Psoas muscle (tissue), 8 donors: Measurements from ENCODE around the gene ARHGAP11B. TPM values are rescaled to one million over a fixed set of nuclear protein-coding genes. Genes with fewer than 3 reads are reported as not detected.
A peak's percentile ranks its signal among the peaks of the same experiment; 100 is the strongest.
"Not testable (repeated sequence)": the region's sequence is repeated elsewhere in the genome, so short reads cannot be mapped to it uniquely, and the experiment has no call there.

Experiments used
- ATAC-seq, 4 donors: fragments of 200-7000 bp; cut with Tn5 transposase; one replicate each; pipeline ENCODE4 v1.9.1; 2020; ENCODE audit warnings: moderate library complexity in 3 of 4, mild to moderate bottlenecking in 2 of 4
- DNase-seq, 2 donors: peaks; one replicate each; pipeline ENCODE4 v3.0.0-alpha.2; 2020
- H3K27ac ChIP-seq: fragments of 200-600 bp; one replicate; pipeline ENCODE4 v1.8.0; 2022
- H3K27me3 ChIP-seq, 3 donors: fragments of 200-600 bp in 1 of 3; one replicate each; pipeline versions ENCODE4 v1.6.1 to v1.8.0; 2013 to 2022; ENCODE audit warnings: low read length in 2 of 3, mild to moderate bottlenecking in 2 of 3, moderate library complexity in 1 of 3; ENCODE audit not compliant: insufficient read depth in 3 of 3
- H3K36me3 ChIP-seq, 2 donors: fragments of 200-600 bp in 1 of 2; one replicate each; pipeline versions ENCODE4 v1.6.1 to v1.8.0; 2013 to 2022; ENCODE audit warnings: low read depth in 1 of 2, mild to moderate bottlenecking in 1 of 2, moderate library complexity in 1 of 2; ENCODE audit not compliant: insufficient read depth in 1 of 2
- H3K4me1 ChIP-seq: fragments of 200-600 bp; one replicate; pipeline ENCODE4 v1.8.0; 2022
- H3K4me3 ChIP-seq: fragments of 200-600 bp; one replicate; pipeline ENCODE4 v1.8.0; 2022; ENCODE audit warnings: mild to moderate bottlenecking
- H3K9me3 ChIP-seq: fragments of 200-600 bp; one replicate; pipeline ENCODE4 v1.8.0; 2022
- WGBS, 3 donors: extraction: QIAGEN DNeasy Blood & Tissue Kit; methylation state at CpG; one replicate each; pipeline versions ENCODE4 v1.1.6 to v1.1.7; 2013; 5-methylcytosine and 5-hydroxymethylcytosine counted together
- intact Hi-C, 2 donors: fragments of 100-400 bp; cut with DNase I; formaldehyde crosslinking; loops; one replicate each; pipeline versions ENCODE4 v1.11.0 to v1.14.2; 2022
- polyA plus RNA-seq, 3 donors: library from polyadenylated mRNA; stranded (reverse); fragments of 200-250 nt; gene quantifications; one replicate each; pipeline ENCODE4 v1.2.3, GENCODE V29; 2013
- total RNA-seq, 4 donors: library from RNA; stranded (reverse); fragmentation: NEBNext Ultra II Directional in 2 of 4; extraction: Animal tissue kit (Norgen Biotek cat#: 25700) in 2 of 4; gene quantifications; one replicate each; pipeline versions ENCODE4 v1.2.1 to v1.2.4, GENCODE V29; 2021 to 2023
- TF ChIP-seq, protein P1 (sequence below): fragments of 200-600 bp; IDR thresholded peaks from one replicate; pipeline ENCODE4 v1.8.0; 2022; ENCODE audit warnings: antibody characterized with exemption
- donor health status: healthy with polysubstance abuse.
- donor health status: DM: no; HTN: no; CAD: no; lungs with moderate emphysema.
- donor health status: Bipolar disorder and iron deficiency.
- donor health status: healthy.
- donor health status: DM: yes; HTN: yes; CAD: no.
- donor health status: DM: no; HTN: no; CAD: no.
- donor health status: DM: no; HTN: no; CAD: no.
- donor health status: DM: yes; HTN: yes; CAD: no.

The ARHGAP11B gene

DNA sequence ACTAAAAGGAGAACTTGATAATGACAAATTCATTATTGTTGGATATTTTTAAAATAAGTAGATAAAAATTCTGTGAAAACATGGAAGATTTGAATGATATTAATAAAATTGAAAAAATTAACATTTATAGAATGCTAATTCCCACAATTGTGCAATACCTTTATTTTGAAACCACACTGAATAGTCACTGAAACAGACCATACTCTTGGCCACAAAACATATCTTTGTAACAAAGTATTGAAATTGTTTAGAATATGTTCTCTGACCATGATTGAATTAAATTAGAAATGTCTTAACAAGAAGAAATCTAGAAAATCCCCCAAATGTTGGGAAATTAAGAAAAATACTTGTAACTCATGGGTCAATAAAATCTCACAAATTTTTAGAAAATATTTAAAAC, 49.2 kb downstream of the ARHGAP11B start:
- H3K4me1 ChIP-seq: no peaks in the 10 kb centered on the region
- H3K27ac ChIP-seq: no peak overlapping the region
- H3K36me3 ChIP-seq: no peaks in the 10 kb centered on the region
- TF ChIP-seq, protein P1, sequence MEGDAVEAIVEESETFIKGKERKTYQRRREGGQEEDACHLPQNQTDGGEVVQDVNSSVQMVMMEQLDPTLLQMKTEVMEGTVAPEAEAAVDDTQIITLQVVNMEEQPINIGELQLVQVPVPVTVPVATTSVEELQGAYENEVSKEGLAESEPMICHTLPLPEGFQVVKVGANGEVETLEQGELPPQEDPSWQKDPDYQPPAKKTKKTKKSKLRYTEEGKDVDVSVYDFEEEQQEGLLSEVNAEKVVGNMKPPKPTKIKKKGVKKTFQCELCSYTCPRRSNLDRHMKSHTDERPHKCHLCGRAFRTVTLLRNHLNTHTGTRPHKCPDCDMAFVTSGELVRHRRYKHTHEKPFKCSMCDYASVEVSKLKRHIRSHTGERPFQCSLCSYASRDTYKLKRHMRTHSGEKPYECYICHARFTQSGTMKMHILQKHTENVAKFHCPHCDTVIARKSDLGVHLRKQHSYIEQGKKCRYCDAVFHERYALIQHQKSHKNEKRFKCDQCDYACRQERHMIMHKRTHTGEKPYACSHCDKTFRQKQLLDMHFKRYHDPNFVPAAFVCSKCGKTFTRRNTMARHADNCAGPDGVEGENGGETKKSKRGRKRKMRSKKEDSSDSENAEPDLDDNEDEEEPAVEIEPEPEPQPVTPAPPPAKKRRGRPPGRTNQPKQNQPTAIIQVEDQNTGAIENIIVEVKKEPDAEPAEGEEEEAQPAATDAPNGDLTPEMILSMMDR: no peak
- intact Hi-C loops: no loop called here
- no peak overlapping the region for H3K4me3 ChIP-seq
- no peaks in the 10 kb centered on the region for H3K27me3 ChIP-seq
- DNase-seq (no peak), ATAC-seq (no peak)
- H3K9me3 ChIP-seq: no peaks in the 10 kb centered on the region

DNA sequence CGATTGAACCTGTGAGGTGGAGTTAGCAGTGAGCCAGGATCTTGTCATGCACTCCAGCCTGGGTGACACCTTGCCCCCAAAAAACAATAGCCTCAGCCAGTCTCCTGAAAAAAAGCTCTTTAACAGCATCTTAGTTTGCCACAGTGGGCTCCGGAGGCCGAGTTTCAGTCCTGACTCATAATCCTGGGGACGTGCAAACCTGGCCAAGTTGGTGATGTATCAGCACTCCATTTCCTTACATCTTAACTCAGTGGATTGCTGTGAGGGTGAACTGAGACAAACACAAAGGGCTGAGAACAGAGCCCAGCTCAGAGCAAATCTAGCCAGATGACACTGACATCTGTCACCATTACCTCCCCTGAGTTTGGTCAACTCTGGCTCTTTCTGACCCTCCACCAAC, 50.0 kb downstream of the ARHGAP11B start:
- H3K36me3 ChIP-seq, H3K27ac ChIP-seq, intact Hi-C loops, DNase-seq, H3K27me3 ChIP-seq, H3K4me3 ChIP-seq, H3K9me3 ChIP-seq, H3K4me1 ChIP-seq, ATAC-seq: not testable (repeated sequence)
- 93 to 99% (median 95%) methylated on average over 4 of the region's 4 CpGs for WGBS, 3 donors

DNA sequence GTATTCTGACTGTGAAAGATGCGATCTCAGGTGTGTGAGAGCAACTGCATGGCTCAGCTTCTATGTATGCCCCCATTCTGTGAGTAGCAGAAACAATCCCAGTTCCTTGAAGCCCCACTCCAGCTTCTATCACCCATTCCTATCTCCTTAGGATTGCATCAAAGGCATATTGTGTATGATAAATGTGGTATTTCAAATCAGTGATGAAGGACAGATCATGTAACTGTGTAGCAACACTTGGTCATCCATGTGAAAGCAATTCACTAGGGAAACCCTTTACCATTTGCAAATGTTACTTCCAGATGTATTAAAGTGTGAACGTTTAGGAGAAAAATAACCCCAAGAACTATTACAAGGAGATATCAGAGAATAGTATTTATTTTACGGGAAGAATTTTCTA, 55.1 kb downstream of the ARHGAP11B start:
- WGBS, 3 donors: 85 to 92% (median 88%) methylated on average over 2 to 3 of the region's 3 CpGs
- H3K4me3 ChIP-seq, intact Hi-C loops, DNase-seq, H3K36me3 ChIP-seq, H3K27ac ChIP-seq, H3K4me1 ChIP-seq, H3K27me3 ChIP-seq, ATAC-seq, H3K9me3 ChIP-seq: not testable (repeated sequence)

DNA sequence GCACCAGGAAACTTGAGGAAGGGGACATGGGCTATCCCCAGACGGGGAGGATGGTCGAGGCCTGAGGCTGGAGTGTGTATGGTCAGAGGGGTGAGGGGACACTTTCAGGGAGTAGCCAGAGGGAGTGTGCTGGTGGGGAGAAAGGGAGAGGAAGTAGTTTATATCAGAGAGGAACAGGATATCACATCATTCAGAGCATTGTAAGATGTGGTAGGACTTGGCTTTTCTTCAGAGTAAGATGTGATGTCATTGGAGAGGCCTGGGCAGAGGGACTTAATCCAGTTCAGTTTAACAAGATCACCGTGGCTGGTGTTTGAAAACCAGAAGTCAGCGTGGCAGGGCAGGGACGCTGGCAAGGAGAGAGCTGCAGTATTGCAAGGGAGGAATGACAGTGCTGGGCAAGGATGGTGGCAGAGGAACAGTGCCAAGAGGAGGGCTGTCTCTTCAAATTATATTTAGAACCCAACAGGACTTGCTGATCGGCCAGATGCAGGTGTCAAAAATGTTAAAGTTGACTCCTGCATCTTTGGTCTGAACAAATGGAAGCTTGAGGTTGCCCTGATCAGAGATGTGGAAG, 59.9 kb downstream of the ARHGAP11B start:
- 37 to 63% (median 42%) methylated on average over 4 to 6 of the region's 6 CpGs for WGBS, 3 donors
- H3K27ac ChIP-seq, intact Hi-C loops, H3K9me3 ChIP-seq, H3K4me1 ChIP-seq, H3K36me3 ChIP-seq, H3K4me3 ChIP-seq, H3K27me3 ChIP-seq: not testable (repeated sequence)
- ATAC-seq (peak in 2 of 4 donors; percentile 81 to 83), DNase-seq (peak in 1 of 2 donors; percentile 54)

DNA sequence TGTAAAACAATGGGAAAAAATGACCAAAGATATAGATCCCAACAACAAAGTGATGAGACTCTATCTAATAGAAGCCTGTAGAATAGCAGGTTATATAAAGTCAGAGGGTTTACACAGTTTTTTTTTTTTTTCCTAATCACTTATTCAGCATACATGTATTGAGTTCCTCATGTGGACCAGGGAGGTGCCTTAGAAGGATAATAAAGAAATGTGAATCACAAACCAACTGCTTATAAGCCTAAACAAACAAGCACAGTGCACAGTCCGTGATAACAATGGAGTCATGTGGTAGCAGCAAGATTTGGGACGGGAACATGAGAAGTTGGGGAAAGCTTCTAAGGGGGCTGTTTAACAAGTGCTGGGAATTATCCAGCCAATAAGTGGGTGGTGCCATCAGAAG, 60.7 kb downstream of the ARHGAP11B start:
- H3K9me3 ChIP-seq, H3K4me3 ChIP-seq, H3K36me3 ChIP-seq, H3K27me3 ChIP-seq, ATAC-seq, H3K4me1 ChIP-seq, intact Hi-C loops, DNase-seq, H3K27ac ChIP-seq: not testable (repeated sequence)
- WGBS, 3 donors: 60 to 70% (median 69%) methylated on average over 2 of the region's 2 CpGs

Other genes with a start within 250 kb of the ARHGAP11B start
- gene CHRFAM7A, start 232.6 kb upstream of the ARHGAP11B start, total RNA-seq: under 1 TPM in 2 of 4 donors, not detected in 2; 0.13 to 0.43 TPM
- under 1 TPM; 0.22 to 0.32 (median 0.31) TPM for gene CHRFAM7A, start 232.6 kb upstream of the ARHGAP11B start, polyA plus RNA-seq
- gene GOLGA8R, start 211.9 kb upstream of the ARHGAP11B start, total RNA-seq: 1 to 10 TPM in 3 of 4 donors, under 1 TPM in 1; 0.88 to 1.8 (median 1.3) TPM
- gene GOLGA8R, start 211.9 kb upstream of the ARHGAP11B start, polyA plus RNA-seq: under 1 TPM; 0.30 to 0.62 (median 0.51) TPM
- gene GOLGA8Q, start 74.1 kb upstream of the ARHGAP11B start, total RNA-seq: 1 to 10 TPM in 1 of 4 donors, not detected in 3; 1.5 TPM
- under 1 TPM; 0.21 to 0.34 (median 0.23) TPM for gene GOLGA8Q, start 74.1 kb upstream of the ARHGAP11B start, polyA plus RNA-seq
- under 1 TPM in 2 of 4 donors, not detected in 2; 0.37 to 0.73 TPM for gene GOLGA8H, start 22.1 kb upstream of the ARHGAP11B start, total RNA-seq
- under 1 TPM; 0.13 to 0.25 (median 0.17) TPM for gene GOLGA8H, start 22.1 kb upstream of the ARHGAP11B start, polyA plus RNA-seq